Hepatocyte (in vitro differentiated cells): ENCODE results near the gene PTPRR. TPM values are rescaled to one million over a fixed set of nuclear protein-coding genes. Genes with fewer than 3 reads are reported as not detected.

Experiments
- DNase-seq: peaks from one replicate; pipeline ENCODE4 v3.0.0-alpha.2; 2016; ENCODE audit warnings: low spot score
- H2AFZ ChIP-seq: fragments of 200-600 bp; sonication (generic); 2 replicates; pipeline ENCODE4 v1.6.0; 2016; ENCODE audit warnings: antibody characterized with exemption, mild to moderate bottlenecking
- H3K27ac ChIP-seq: fragments of 200-600 bp; sonication (generic); 2 replicates; pipeline ENCODE4 v1.5.1; 2016; ENCODE audit warnings: mild to moderate bottlenecking
- H3K27me3 ChIP-seq: fragments of 200-600 bp; sonication (generic); 2 replicates; pipeline ENCODE4 v1.6.1; 2016
- H3K36me3 ChIP-seq: fragments of 200-600 bp; sonication (generic); replicated peaks from 2 replicates; pipeline ENCODE4 v1.5.1; 2016; ENCODE audit warnings: low read depth; ENCODE audit not compliant: insufficient read depth
- H3K4me1 ChIP-seq: fragments of 200-600 bp; sonication (generic); 2 replicates; pipeline ENCODE4 v1.5.1; 2016; ENCODE audit warnings: mild to moderate bottlenecking, moderate library complexity; ENCODE audit not compliant: insufficient read depth
- H3K4me2 ChIP-seq: fragments of 200-600 bp; sonication (generic); 2 replicates; pipeline ENCODE4 v1.6.0; 2016
- H3K4me3 ChIP-seq: fragments of 200-600 bp; sonication (generic); 2 replicates; pipeline ENCODE4 v1.5.1; 2016; ENCODE audit warnings: mild to moderate bottlenecking
- H3K79me2 ChIP-seq: fragments of 200-600 bp; sonication (generic); 2 replicates; pipeline ENCODE4 v1.6.0; 2017; ENCODE audit warnings: mild to moderate bottlenecking
- H3K9me2 ChIP-seq: fragments of 200-600 bp; sonication (generic); replicated peaks from 2 replicates; pipeline ENCODE4 v1.6.0; 2017; ENCODE audit warnings: mild to moderate bottlenecking; ENCODE audit not compliant: insufficient read depth
- H3K9me3 ChIP-seq: fragments of 200-600 bp; sonication (generic); 2 replicates; pipeline ENCODE4 v1.5.1; 2016; ENCODE audit warnings: low read depth, mild to moderate bottlenecking
- H4K20me1 ChIP-seq: fragments of 200-600 bp; sonication (generic); 2 replicates; pipeline ENCODE4 v1.6.0; 2016; ENCODE audit warnings: mild to moderate bottlenecking; ENCODE audit not compliant: insufficient read depth, poor library complexity, severe bottlenecking
- CTCF ChIP-seq: fragments of 200-600 bp; sonication (generic); IDR thresholded peaks from 2 replicates; pipeline ENCODE4 v1.5.1; 2016; ENCODE audit warnings: antibody characterized with exemption, mild to moderate bottlenecking; ENCODE audit not compliant: poor library complexity
- EZH2 ChIP-seq: fragments of 200-600 bp; sonication (generic); IDR thresholded peaks from 2 replicates; pipeline ENCODE4 v1.6.1; 2016; ENCODE audit warnings: antibody characterized with exemption, mild to moderate bottlenecking, borderline replicate concordance
- EZH2phosphoT487 ChIP-seq: fragments of 200-600 bp; sonication (generic); IDR thresholded peaks from one replicate; pipeline ENCODE4 v1.6.1; 2018; ENCODE audit warnings: antibody characterized with exemption, mild to moderate bottlenecking, low read depth, moderate library complexity; ENCODE audit not compliant: unreplicated experiment, severe bottlenecking
- WGBS: methylation state at CpG from one replicate; pipeline ENCODE4 v1.1.6; 2016; ENCODE audit warnings: low lambda C conversion rate; ENCODE audit errors: missing lambda C conversion rate; 5-methylcytosine and 5-hydroxymethylcytosine counted together
- polyA plus RNA-seq: library from polyadenylated mRNA; unstranded; fragments of >200 nt; fragmentation: Nextera tagmentation; extraction: Ambion mirVana; gene quantifications from 2 replicates; pipeline ENCODE4 v1.2.1, GENCODE V29; 2016
- total RNA-seq: library from RNA; depleted of rRNA; stranded (reverse); fragments of >200 nt; gene quantifications from 2 replicates; pipeline ENCODE4 v1.2.3, GENCODE V29; 2014

The PTPRR gene
- total and polyA plus RNA-seq, 2 experiments from 2014 or later: 1.9 to 4.8 TPM

GRCh38 chr12:70618371-70618770 lies 302.2 kb downstream of the PTPRR start:
- H3K79me2 ChIP-seq: no peaks in the 10 kb centered on the region
- H3K4me2 ChIP-seq: no peak overlapping the region
- H4K20me1 ChIP-seq: no peaks in the 10 kb centered on the region
- H3K27me3 ChIP-seq: peaks cover 6% of the 10 kb centered on the region
- 93% methylated on average over 4 of the region's 4 CpGs for WGBS
- no peak overlapping the region for H3K27ac ChIP-seq
- no peaks in the 10 kb centered on the region for H3K36me3 ChIP-seq
- no peaks in the 10 kb centered on the region for H3K9me2 ChIP-seq
- H3K4me1 ChIP-seq: no peaks in the 10 kb centered on the region
- no peak overlapping the region for H3K4me3 ChIP-seq
- DNase-seq: no peak
- H3K9me3 ChIP-seq: no peaks in the 10 kb centered on the region
- no peak overlapping the region for H2AFZ ChIP-seq
- TF ChIP-seq CTCF: no peak
- no peak for TF ChIP-seq EZH2phosphoT487
- no peak for TF ChIP-seq EZH2

- Histone ChIP-seq H3K79me2 (no peaks in the 10 kb centered on the region), H3K9me3 (no peaks in the 10 kb centered on the region), H3K4me3 (no peak overlapping the region), H3K9me2 (no peaks in the 10 kb centered on the region), H4K20me1 (no peaks in the 10 kb centered on the region), H3K4me1 (no peaks in the 10 kb centered on the region), H3K27me3 (peaks cover 6% of the 10 kb centered on the region), H3K4me2 (no peak overlapping the region), H3K27ac (no peak overlapping the region), H2AFZ (no peak overlapping the region), H3K36me3 (no peaks in the 10 kb centered on the region)
- TF ChIP-seq CTCF (no peak), EZH2 (no peak), EZH2phosphoT487 (no peak)
- no peak for DNase-seq
- WGBS: 93% methylated on average over 4 of the region's 4 CpGs
These were observed 303.1 kb downstream of the PTPRR start for GRCh38 chr12:70617450-70617849.

- Histone ChIP-seq H3K27ac (no peak overlapping the region), H3K4me3 (no peak overlapping the region), H2AFZ (no peak overlapping the region), H3K27me3 (peaks cover 14% of the 10 kb centered on the region), H3K4me2 (no peak overlapping the region), H4K20me1 (no peaks in the 10 kb centered on the region), H3K9me3 (no peaks in the 10 kb centered on the region), H3K79me2 (no peaks in the 10 kb centered on the region), H3K36me3 (no peaks in the 10 kb centered on the region), H3K4me1 (no peaks in the 10 kb centered on the region), H3K9me2 (no peaks in the 10 kb centered on the region)
- DNase-seq: no peak
- no peak for TF ChIP-seq CTCF
- TF ChIP-seq EZH2phosphoT487: no peak
- TF ChIP-seq EZH2: no peak
- 65% methylated on average over 5 of the region's 5 CpGs for WGBS
These were observed 305.2 kb downstream of the PTPRR start for GRCh38 chr12:70615174-70615866.
